Spleen (tissue), 11 donors: ENCODE measurements around the gene TSSK3. TPM values are rescaled to one million over a fixed set of nuclear protein-coding genes. Genes with fewer than 3 reads are reported as not detected.

Experiments used
- DNase-seq: peaks from one replicate; pipeline ENCODE4 v3.0.0-alpha.2; 2020
- H3K27ac ChIP-seq, 8 donors: fragments of 200-600 bp; sonication (generic) in 7 of 8; 1 replicate in 4 of 8; 2 replicates in 4 of 8; pipeline versions ENCODE4 v1.5.0 to v1.8.0; 2016 to 2021; ENCODE audit warnings: inconsistent platforms in 4 of 8, mild to moderate bottlenecking in 4 of 8, moderate library complexity in 1 of 8
- H3K27me3 ChIP-seq, 7 donors: fragments of 200-600 bp; sonication (generic) in 6 of 7; replicated peaks in 1 of 7; 1 replicate in 4 of 7; 2 replicates in 3 of 7; pipeline versions ENCODE4 v1.5.0 to v1.8.0; 2016 to 2021; ENCODE audit warnings: inconsistent platforms in 3 of 7, mild to moderate bottlenecking in 1 of 7
- H3K36me3 ChIP-seq, 6 donors: fragments of 200-600 bp; sonication (generic) in 5 of 6; 1 replicate in 4 of 6; 2 replicates in 2 of 6; pipeline versions ENCODE4 v1.5.0 to v1.8.0; 2016 to 2021; ENCODE audit warnings: inconsistent platforms in 2 of 6
- H3K4me1 ChIP-seq, 6 donors: fragments of 200-600 bp; sonication (generic) in 5 of 6; 1 replicate in 3 of 6; 2 replicates in 3 of 6; pipeline versions ENCODE4 v1.5.0 to v1.8.0; 2016 to 2021; ENCODE audit warnings: inconsistent platforms in 3 of 6
- H3K4me3 ChIP-seq, 8 donors: fragments of 200-600 bp; sonication (generic) in 7 of 8; 1 replicate in 4 of 8; 2 replicates in 4 of 8; pipeline versions ENCODE4 v1.5.0 to v1.8.0; 2016 to 2021; ENCODE audit warnings: inconsistent platforms in 4 of 8, mild to moderate bottlenecking in 4 of 8, moderate library complexity in 2 of 8
- H3K9me3 ChIP-seq, 8 donors: fragments of 200-600 bp; sonication (generic) in 7 of 8; 1 replicate in 4 of 8; 2 replicates in 4 of 8; pipeline versions ENCODE4 v1.5.0 to v1.8.0; 2016 to 2021; ENCODE audit warnings: inconsistent platforms in 4 of 8
- POLR2A ChIP-seq, 3 donors: fragments of 450-650 bp; IDR thresholded peaks; one replicate each; pipeline ENCODE4 v1.5.1; 2017; ENCODE audit warnings: antibody characterized with exemption in 3 of 3, mild to moderate bottlenecking in 1 of 3
- POLR2AphosphoS5 ChIP-seq, 3 donors: sonication (generic); formaldehyde crosslinking; IDR thresholded peaks; one replicate each; pipeline ENCODE4 v1.5.1; 2017; ENCODE audit warnings: antibody characterized with exemption in 3 of 3
- WGBS, 5 donors: extraction: QIAGEN DNeasy Blood & Tissue Kit in 3 of 5; methylation state at CpG; one replicate each; pipeline versions ENCODE4 v1.1.5 to v1.1.7; 2013 to 2018; 5-methylcytosine and 5-hydroxymethylcytosine counted together
- intact Hi-C: fragments of 100-400 bp; cut with DNase I; formaldehyde crosslinking; loops from one replicate; pipeline ENCODE4 v1.15.0; 2023; ENCODE audit warnings: low total_unique reads
- polyA plus RNA-seq, 3 donors: library from polyadenylated mRNA; stranded (reverse); fragments of 200-250 nt; gene quantifications; one replicate each; pipeline ENCODE4 v1.2.1, GENCODE V29; 2013
- total RNA-seq, 7 donors: library from RNA; depleted of rRNA in 3 of 7; stranded (reverse); fragments of >200 nt in 3 of 7; fragmentation: NEBNext Ultra II Directional in 4 of 7; extraction: Animal tissue kit (Norgen Biotek cat#: 25700) in 4 of 7; gene quantifications; one replicate each; pipeline versions ENCODE4 v1.1.0 to v1.2.1, GENCODE V29; 2016 to 2021
- TF ChIP-seq, protein P1 (sequence below), 11 experiments: fragments of 200-600 bp in 7 of 11; fragments of 450-650 bp in 4 of 11; sonication (generic) in 4 of 11; IDR thresholded peaks in 8 of 11; conservative IDR thresholded peaks in 3 of 11; 1 replicate in 7 of 11; 2 replicates in 4 of 11; pipeline versions ENCODE4 v1.4.0 to v1.8.0; 2016 to 2021; ENCODE audit warnings: antibody characterized with exemption in 11 of 11, inconsistent platforms in 4 of 11, mild to moderate bottlenecking in 1 of 11
- donor health status: healthy with polysubstance abuse.
- donor health status: DM: no; HTN: no; CAD: no; lungs with moderate emphysema.
- donor health status: DM: no; HTN: no; CAD: no.
- donor health status: Bipolar disorder and iron deficiency.
- donor health status: healthy.
- donor health status: DM: no; HTN: no; CAD: no.
- donor health status: DM: yes; HTN: yes; CAD: no.

Gene TSSK3
- total and polyA plus RNA-seq, 10 donors, result 0.15 to 6.6 (median 2.6) TPM

DNA sequence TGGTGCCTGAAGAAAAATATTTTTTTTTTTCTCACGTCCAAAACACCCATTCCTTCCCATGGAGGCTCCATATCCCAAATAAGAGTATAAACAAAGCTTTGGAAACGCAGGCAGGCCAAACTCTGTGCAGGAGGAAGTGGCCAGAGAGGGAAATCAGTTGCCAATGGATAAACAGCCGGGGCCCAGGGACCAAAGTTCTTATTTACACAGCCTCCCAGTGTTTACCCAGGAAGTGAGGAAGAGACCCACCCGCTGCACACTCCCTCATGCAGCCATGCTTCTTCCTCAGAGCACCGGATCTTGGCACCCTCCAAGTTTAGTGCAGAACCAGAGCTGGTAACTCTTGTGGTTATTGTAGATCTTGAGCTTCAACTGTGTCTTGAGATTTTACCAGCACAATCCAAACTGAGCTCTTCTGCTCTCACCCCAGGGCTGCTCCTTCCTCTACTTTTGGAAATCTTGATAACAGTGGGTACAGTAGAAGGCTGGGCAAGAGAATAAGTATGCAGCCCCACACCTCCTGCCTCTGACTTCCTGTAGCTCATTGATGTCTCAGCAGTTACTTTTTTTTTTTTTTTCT, 40.5 kb upstream of the TSSK3 start:
- intact Hi-C loops, result no loop called here
- TF ChIP-seq, protein P1, sequence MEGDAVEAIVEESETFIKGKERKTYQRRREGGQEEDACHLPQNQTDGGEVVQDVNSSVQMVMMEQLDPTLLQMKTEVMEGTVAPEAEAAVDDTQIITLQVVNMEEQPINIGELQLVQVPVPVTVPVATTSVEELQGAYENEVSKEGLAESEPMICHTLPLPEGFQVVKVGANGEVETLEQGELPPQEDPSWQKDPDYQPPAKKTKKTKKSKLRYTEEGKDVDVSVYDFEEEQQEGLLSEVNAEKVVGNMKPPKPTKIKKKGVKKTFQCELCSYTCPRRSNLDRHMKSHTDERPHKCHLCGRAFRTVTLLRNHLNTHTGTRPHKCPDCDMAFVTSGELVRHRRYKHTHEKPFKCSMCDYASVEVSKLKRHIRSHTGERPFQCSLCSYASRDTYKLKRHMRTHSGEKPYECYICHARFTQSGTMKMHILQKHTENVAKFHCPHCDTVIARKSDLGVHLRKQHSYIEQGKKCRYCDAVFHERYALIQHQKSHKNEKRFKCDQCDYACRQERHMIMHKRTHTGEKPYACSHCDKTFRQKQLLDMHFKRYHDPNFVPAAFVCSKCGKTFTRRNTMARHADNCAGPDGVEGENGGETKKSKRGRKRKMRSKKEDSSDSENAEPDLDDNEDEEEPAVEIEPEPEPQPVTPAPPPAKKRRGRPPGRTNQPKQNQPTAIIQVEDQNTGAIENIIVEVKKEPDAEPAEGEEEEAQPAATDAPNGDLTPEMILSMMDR (IDR thresholded peaks at IDR 0.05 in 8 of 11, conservative IDR thresholded peaks at IDR 0.05 in 3 of 11), result no peak
- TF ChIP-seq POLR2A (IDR thresholded peaks at IDR 0.05) (no peak), POLR2AphosphoS5 (IDR thresholded peaks at IDR 0.05) (no peak)
- H3K4me3 ChIP-seq, result peak overlapping the region in 1 of 8 donors; percentile 38
- H3K27ac ChIP-seq, result peak overlapping the region in 6 of 8 donors; percentile 27 to 82 (median 68)
- peaks cover 0 to 95% (median 42%) of the 10 kb centered on the region in 6 donors for H3K36me3 ChIP-seq
- 41 to 52% (median 47%) methylated on average over 4 to 5 of the region's 5 CpGs for WGBS, 5 donors
- peaks cover 12 to 77% (median 53%) of the 10 kb centered on the region in 6 donors for H3K4me1 ChIP-seq
- no peak for DNase-seq
- no peaks in the 10 kb centered on the region for H3K9me3 ChIP-seq
- H3K27me3 ChIP-seq, result no peaks in the 10 kb centered on the region

DNA sequence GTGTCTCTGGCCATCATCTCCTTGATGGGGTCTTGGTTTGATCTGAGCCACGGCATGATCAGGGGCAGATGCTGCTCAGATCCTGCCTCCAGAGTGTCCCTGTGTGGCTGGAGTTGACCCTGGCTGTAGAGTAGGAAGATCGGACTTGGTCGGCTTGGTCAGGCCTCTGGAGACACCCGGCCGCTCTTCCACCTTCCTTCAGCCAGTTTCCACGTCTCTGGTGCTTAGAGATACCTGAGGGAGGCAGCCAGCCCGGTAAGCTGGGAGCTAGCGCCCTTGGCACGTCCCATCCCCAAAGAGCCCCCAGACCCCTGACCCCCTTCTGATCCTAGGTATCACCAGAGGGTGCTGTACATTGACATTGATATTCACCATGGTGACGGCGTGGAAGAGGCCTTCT, 35.1 kb upstream of the TSSK3 start:
- DNase-seq, result no peak
- Histone ChIP-seq H3K4me1 (peaks cover 5 to 25% (median 13%) of the 10 kb centered on the region in 6 donors), H3K27ac (no peak overlapping the region), H3K4me3 (no peak overlapping the region), H3K36me3 (peaks cover 3 to 100% (median 80%) of the 10 kb centered on the region in 6 donors), H3K27me3 (no peaks in the 10 kb centered on the region), H3K9me3 (no peaks in the 10 kb centered on the region)
- intact Hi-C loops, result no loop called here
- no peak for TF ChIP-seq POLR2AphosphoS5 (IDR thresholded peaks at IDR 0.05)
- no peak for TF ChIP-seq POLR2A (IDR thresholded peaks at IDR 0.05)
- TF ChIP-seq, protein P1 (IDR thresholded peaks at IDR 0.05 in 8 of 11, conservative IDR thresholded peaks at IDR 0.05 in 3 of 11), result no peak
- WGBS, 5 donors, result 91 to 97% (median 96%) methylated on average over 3 to 11 of the region's 11 CpGs

DNA sequence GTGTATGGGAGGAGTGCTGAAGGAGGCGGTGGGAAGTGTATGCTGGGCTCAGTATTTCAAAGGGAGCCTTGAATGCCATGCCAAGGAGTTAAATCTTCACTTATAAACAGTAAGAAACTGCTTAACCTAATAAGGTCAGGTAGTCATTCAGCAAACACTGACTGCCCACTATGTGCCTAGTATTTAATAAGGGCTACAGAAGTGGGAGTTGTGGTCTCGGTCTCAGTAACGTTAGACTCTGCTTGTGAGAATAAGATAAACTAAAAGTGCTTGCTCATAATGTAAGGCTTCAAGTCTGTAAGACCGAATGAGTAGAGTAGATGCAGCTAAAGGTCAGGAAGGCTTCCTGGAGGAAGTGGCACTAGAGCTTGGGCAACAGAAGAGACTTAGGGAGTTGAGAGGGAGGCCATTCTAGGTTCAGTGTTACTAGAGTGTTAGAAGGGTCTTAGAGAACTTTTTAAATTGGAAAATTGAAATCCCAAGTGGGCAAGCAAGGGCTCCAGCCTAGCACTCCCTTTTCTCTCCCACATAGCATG, 32.3 kb upstream of the TSSK3 start:
- Histone ChIP-seq H3K36me3 (peaks cover 3 to 96% (median 80%) of the 10 kb centered on the region in 6 donors), H3K27ac (peak overlapping the region in 1 of 8 donors; percentile 11)
- no peak for DNase-seq

More for the DNA sequence above, 32.3 kb upstream of the TSSK3 start:
- intact Hi-C loops, result no loop called here
- H3K4me3 ChIP-seq, result no peak overlapping the region
- 78 to 86% (median 83%) methylated on average over 4 of the region's 4 CpGs for WGBS, 5 donors
- H3K27me3 ChIP-seq, result peaks cover 0 to 2% (median 0%) of the 10 kb centered on the region in 7 donors
- TF ChIP-seq POLR2A (IDR thresholded peaks at IDR 0.05) (no peak), POLR2AphosphoS5 (IDR thresholded peaks at IDR 0.05) (no peak)
- TF ChIP-seq, protein P1 (IDR thresholded peaks at IDR 0.05 in 8 of 11, conservative IDR thresholded peaks at IDR 0.05 in 3 of 11), result no peak
- H3K4me1 ChIP-seq, result peaks cover 12 to 30% (median 18%) of the 10 kb centered on the region in 6 donors
- H3K9me3 ChIP-seq, result no peaks in the 10 kb centered on the region
